CD8-positive, alpha-beta memory T cell (primary cell): ENCODE measurements around the gene FAM174C. TPM values are rescaled to one million over a fixed set of nuclear protein-coding genes. Genes with fewer than 3 reads are reported as not detected.

Experiments
- CTCF ChIA-PET: fragments of 350-600 bp; sonication (Branson Sonifier 250); formaldehyde crosslinking; loops from one replicate; lab custom pipeline; 2021; ENCODE audit warnings: antibody characterized with exemption; lab: Charles Lee
- POLR2A ChIA-PET: fragments of 350-600 bp; sonication (Branson Sonifier 250); formaldehyde crosslinking; loops from one replicate; lab custom pipeline; 2021; ENCODE audit warnings: antibody characterized with exemption; lab: Charles Lee
- DNase-seq, 5 donors: peaks; one replicate each; pipeline versions ENCODE4 v3.0.0 to v3.0.0-alpha.2; 2020 to 2022; ENCODE audit warnings: mixed read lengths in 1 of 5
- H3K27ac ChIP-seq: one replicate; pipeline ENCODE4 v1.7.0; 2013; ENCODE audit warnings: low read depth, mild to moderate bottlenecking, low read length, moderate library complexity
- H3K27me3 ChIP-seq: 2 replicates; pipeline ENCODE4 v1.7.0; 2013; ENCODE audit warnings: low read length, mild to moderate bottlenecking; ENCODE audit not compliant: insufficient read depth, poor library complexity, severe bottlenecking
- H3K36me3 ChIP-seq: 2 replicates; pipeline ENCODE4 v1.7.0; 2013; ENCODE audit warnings: mild to moderate bottlenecking, low read length, moderate library complexity; ENCODE audit not compliant: insufficient read depth
- H3K4me1 ChIP-seq: 2 replicates; pipeline ENCODE4 v1.7.0; 2013; ENCODE audit warnings: mild to moderate bottlenecking, low read length, moderate library complexity; ENCODE audit not compliant: insufficient read depth
- H3K4me3 ChIP-seq: 2 replicates; pipeline ENCODE4 v1.7.0; 2013; ENCODE audit warnings: mild to moderate bottlenecking, low read length
- H3K9me3 ChIP-seq: 2 replicates; pipeline ENCODE4 v1.7.0; 2013; ENCODE audit warnings: mild to moderate bottlenecking, low read length
- H3K27ac Mint-ChIP-seq, 8 donors: one replicate each; pipeline ENCODE4 v1.8.0; 2020 to 2021; ENCODE audit warnings: mixed read lengths in 8 of 8, mild to moderate bottlenecking in 6 of 8, inconsistent platforms in 3 of 8, moderate library complexity in 3 of 8
- H3K27me3 Mint-ChIP-seq, 2 donors: one replicate each; pipeline ENCODE4 v1.8.0; 2020 to 2021; ENCODE audit warnings: mixed read lengths in 2 of 2, mild to moderate bottlenecking in 1 of 2, moderate library complexity in 1 of 2
- H3K36me3 Mint-ChIP-seq, 3 donors: one replicate each; pipeline ENCODE4 v1.8.0; 2020 to 2021; ENCODE audit warnings: mixed read lengths in 3 of 3, inconsistent platforms in 1 of 3, mild to moderate bottlenecking in 1 of 3
- H3K4me1 Mint-ChIP-seq, 3 donors: one replicate each; pipeline ENCODE4 v1.8.0; 2020 to 2021; ENCODE audit warnings: mixed read lengths in 3 of 3, inconsistent platforms in 1 of 3, mild to moderate bottlenecking in 1 of 3
- H3K4me3 Mint-ChIP-seq, 7 donors: one replicate each; pipeline ENCODE4 v1.8.0; 2020 to 2021; ENCODE audit warnings: mixed read lengths in 7 of 7, mild to moderate bottlenecking in 6 of 7, moderate library complexity in 4 of 7, inconsistent platforms in 2 of 7
- H3K9me3 Mint-ChIP-seq, 5 donors: one replicate each; pipeline ENCODE4 v1.8.0; 2020 to 2022; ENCODE audit warnings: mixed read lengths in 5 of 5, mild to moderate bottlenecking in 3 of 5, moderate library complexity in 2 of 5, inconsistent platforms in 1 of 5
- polyA plus RNA-seq: library from polyadenylated mRNA; unstranded; fragments of 300-500 nt; fragmentation: Illumina TruSeq; gene quantifications from one replicate; pipeline ENCODE4 v1.2.3, GENCODE V29; 2021
- total RNA-seq, 2 experiments: library from RNA; stranded (reverse); gene quantifications; one replicate each; pipeline ENCODE4 v1.2.3, GENCODE V29; 2021

Gene FAM174C
- total and polyA plus RNA-seq, 3 experiments from 2014 or later = 100 to 113 (median 113) TPM

DNA sequence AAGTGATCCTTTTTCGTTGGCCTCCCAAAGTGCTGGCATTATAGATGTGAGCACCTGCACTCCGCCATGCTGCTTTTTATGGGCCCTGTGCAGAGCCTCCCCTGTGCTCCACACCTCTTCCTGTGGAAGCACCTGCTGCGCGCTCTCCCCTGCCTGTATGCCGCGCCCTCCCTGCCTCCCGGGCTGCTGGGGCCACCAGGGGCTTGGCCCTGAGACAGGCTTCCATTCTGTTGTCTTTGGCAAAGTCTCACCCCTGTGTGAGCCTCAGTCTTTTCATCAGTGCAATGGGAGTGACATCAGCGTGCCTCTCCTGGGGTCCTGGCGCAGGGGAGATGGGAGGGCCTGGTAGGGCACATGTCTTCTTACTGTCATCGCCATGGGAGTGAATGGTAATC, 1.3 kb downstream of the FAM174C start:
- H3K4me1 Mint-ChIP-seq = peaks cover 36 to 49% (median 39%) of the 10 kb centered on the region in 3 donors
- Histone ChIP-seq H3K9me3 (no peaks in the 10 kb centered on the region), H3K27ac (peak overlapping the region; percentile 92), H3K4me1 (peaks cover 49% of the 10 kb centered on the region), H3K4me3 (peak overlapping the region; percentile 74), H3K27me3 (no peaks in the 10 kb centered on the region), H3K36me3 (peaks cover 42% of the 10 kb centered on the region)
- CTCF ChIA-PET = interaction anchor here (1.3 to 1.8 kb wide), 2 partner anchors 32 to 33 kb away, joined by 7 to 12 read pairs; no protein-coding TSS in a partner anchor
- peak overlapping the region; percentile 80 to 98 (median 94) for H3K27ac Mint-ChIP-seq
- peaks cover 11 to 55% (median 18%) of the 10 kb centered on the region in 3 donors for H3K36me3 Mint-ChIP-seq
- POLR2A ChIA-PET = interaction anchor here (1.8 kb wide), 1 partner anchor 32 kb away, joined by 15 read pairs; no protein-coding TSS in a partner anchor
- peak overlapping the region; percentile 79 to 87 (median 84) for H3K4me3 Mint-ChIP-seq
- peaks cover 0 to 5% of the 10 kb centered on the region in 2 donors for H3K27me3 Mint-ChIP-seq
- no peaks in the 10 kb centered on the region for H3K9me3 Mint-ChIP-seq
- DNase-seq = no peak

DNA sequence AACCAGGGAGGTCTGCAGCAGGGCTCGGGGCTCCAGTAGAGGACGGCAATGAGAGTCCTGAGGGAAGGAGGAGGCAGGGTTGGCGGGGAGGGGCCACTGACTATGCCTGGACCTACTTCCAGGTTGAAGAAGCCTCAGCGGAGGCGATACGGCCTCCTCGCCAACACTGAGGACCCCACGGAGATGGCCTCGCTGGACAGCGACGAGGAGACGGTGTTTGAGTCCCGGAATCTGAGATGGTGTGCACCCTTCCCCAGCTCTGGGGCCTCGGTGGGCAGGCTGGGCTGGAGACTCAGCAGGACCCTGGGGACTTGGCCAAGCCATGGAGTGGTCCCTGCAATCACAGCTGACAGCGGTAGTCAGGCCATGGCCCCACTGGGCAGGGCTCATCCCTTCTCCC, 1.7 kb downstream of the FAM174C start:
- POLR2A ChIA-PET = no interaction called here
- no peak overlapping the region for H3K27ac ChIP-seq
- peaks cover 34 to 45% (median 35%) of the 10 kb centered on the region in 3 donors for H3K4me1 Mint-ChIP-seq
- H3K9me3 Mint-ChIP-seq = no peaks in the 10 kb centered on the region
- no peaks in the 10 kb centered on the region for H3K27me3 ChIP-seq
- peaks cover 44% of the 10 kb centered on the region for H3K4me1 ChIP-seq
- CTCF ChIA-PET = interaction anchor here (0.7 to 1.6 kb wide), 4 partner anchors 8 to 766 kb away, joined by 3 to 7 read pairs (median 4); partner anchors contain the start of gene CIRBP
- H3K36me3 ChIP-seq = peaks cover 38% of the 10 kb centered on the region
- H3K27ac Mint-ChIP-seq = peak overlapping the region; percentile 80 to 98 (median 94)
- no peak for DNase-seq
- H3K36me3 Mint-ChIP-seq = peaks cover 11 to 50% (median 18%) of the 10 kb centered on the region in 3 donors
- H3K27me3 Mint-ChIP-seq = peaks cover 0 to 3% of the 10 kb centered on the region in 2 donors
- H3K4me3 Mint-ChIP-seq = peak overlapping the region; percentile 79 to 87 (median 84)
- H3K9me3 ChIP-seq = no peaks in the 10 kb centered on the region
- no peak overlapping the region for H3K4me3 ChIP-seq

DNA sequence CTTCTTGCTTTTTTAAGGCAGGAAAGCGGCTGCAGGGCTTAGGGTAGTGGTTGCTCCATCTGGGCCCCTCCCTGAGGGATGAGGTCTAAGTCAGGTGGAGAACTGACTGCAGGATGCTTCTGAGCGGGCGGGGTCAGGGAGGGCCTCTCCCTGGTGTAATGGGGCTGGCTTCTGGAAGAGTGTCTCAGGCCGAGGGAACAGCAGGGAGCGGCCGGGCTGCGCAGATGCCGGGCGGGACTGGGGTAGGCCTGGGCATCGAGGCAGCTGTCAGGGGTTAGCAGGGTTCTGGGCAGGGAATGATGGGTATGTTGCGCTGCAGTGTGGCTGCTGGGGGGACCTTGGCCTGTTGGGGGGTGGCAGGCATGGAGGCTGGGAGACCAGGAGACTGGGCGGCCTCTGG, 2.7 kb downstream of the FAM174C start:
- ChIA-PET POLR2A (interaction anchor here (0.6 to 1.4 kb wide), 2 partner anchors 9 to 268 kb away, joined by 3 to 7 read pairs; partner anchors contain the start of gene CIRBP), CTCF (interaction anchor here (1.0 to 2.7 kb wide), 4 partner anchors 9 to 767 kb away, joined by 3 to 13 read pairs (median 6); partner anchors contain the start of gene CIRBP)
- Mint-ChIP-seq H3K27ac (peak overlapping the region in 2 of 8 donors; percentile 36 to 81), H3K36me3 (peaks cover 7 to 40% (median 11%) of the 10 kb centered on the region in 3 donors), H3K27me3 (peaks cover 0 to 3% of the 10 kb centered on the region in 2 donors), H3K4me3 (peak overlapping the region in 3 of 7 donors; percentile 11 to 56 (median 50)), H3K4me1 (peaks cover 25 to 35% (median 25%) of the 10 kb centered on the region in 3 donors), H3K9me3 (no peaks in the 10 kb centered on the region)
- peaks cover 34% of the 10 kb centered on the region for H3K4me1 ChIP-seq
- no peaks in the 10 kb centered on the region for H3K9me3 ChIP-seq
- no peaks in the 10 kb centered on the region for H3K27me3 ChIP-seq
- no peak for DNase-seq
- H3K36me3 ChIP-seq = peaks cover 28% of the 10 kb centered on the region
- H3K27ac ChIP-seq = no peak overlapping the region
- no peak overlapping the region for H3K4me3 ChIP-seq

DNA sequence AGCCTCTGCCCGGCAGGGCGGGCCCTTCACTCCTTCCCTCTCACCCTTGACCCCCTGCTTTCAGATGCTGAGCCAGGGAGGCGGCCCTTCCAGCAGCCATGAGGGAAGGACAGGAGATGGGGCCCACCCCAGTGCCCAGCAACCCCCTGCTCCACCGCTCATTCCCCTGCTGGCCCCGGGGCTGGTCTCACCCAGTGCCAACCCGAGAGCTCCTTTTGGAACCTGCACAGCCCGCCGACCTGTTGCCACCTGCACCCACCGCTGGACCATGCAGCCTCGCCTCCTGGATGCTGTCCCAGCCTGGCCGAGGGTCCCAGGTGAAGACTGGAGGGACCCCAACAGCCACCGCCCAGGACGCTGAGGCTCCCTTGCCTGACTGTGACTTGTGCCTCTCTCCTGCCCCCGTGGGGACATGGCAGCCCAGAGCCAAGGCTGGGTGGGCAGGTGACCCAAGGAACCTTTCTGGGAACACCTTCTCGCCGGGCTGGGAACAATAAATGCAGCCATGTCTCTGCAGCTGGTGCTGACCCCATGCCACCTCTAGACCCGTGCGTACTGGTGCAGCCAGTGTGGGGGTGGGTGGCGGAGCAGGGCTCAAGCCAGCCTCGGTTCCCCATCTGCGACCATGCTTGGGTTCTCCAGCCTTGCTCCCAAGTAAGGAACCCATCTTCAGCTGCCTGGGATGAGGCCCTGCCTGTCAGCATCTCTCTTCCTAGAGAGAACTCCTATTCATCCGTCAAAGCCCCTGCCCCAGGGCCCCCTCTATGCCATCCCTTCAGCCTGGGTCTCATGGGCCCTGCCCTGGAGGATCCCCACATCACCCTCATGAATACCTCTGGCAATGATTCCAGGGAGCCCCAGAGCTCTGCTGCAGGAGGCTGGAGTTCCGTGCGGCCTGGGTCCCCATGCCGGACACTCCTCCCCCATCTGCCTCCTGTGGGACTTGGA, 3.7 kb downstream of the FAM174C start:
- Mint-ChIP-seq H3K4me1 (peaks cover 17 to 26% (median 18%) of the 10 kb centered on the region in 3 donors), H3K27me3 (no peaks in the 10 kb centered on the region), H3K36me3 (peaks cover under 1 to 32% (median 4%) of the 10 kb centered on the region in 3 donors), H3K4me3 (peak overlapping the region in 1 of 7 donors; percentile 84), H3K27ac (peak overlapping the region in 1 of 8 donors; percentile 98), H3K9me3 (no peaks in the 10 kb centered on the region)
- ChIA-PET CTCF (interaction anchor here (0.8 to 2.7 kb wide), 14 partner anchors 10 to 195 kb away, joined by 3 to 16 read pairs (median 4); partner anchors contain the start of gene CIRBP), POLR2A (interaction anchor here (0.6 to 1.4 kb wide), 3 partner anchors 10 to 23 kb away, joined by 7 to 10 read pairs (median 7); partner anchors contain the start of gene CIRBP)
- Histone ChIP-seq H3K27ac (no peak overlapping the region), H3K4me3 (no peak overlapping the region), H3K9me3 (no peaks in the 10 kb centered on the region), H3K27me3 (no peaks in the 10 kb centered on the region), H3K36me3 (peaks cover 18% of the 10 kb centered on the region), H3K4me1 (peaks cover 26% of the 10 kb centered on the region)
- DNase-seq = no peak

DNA sequence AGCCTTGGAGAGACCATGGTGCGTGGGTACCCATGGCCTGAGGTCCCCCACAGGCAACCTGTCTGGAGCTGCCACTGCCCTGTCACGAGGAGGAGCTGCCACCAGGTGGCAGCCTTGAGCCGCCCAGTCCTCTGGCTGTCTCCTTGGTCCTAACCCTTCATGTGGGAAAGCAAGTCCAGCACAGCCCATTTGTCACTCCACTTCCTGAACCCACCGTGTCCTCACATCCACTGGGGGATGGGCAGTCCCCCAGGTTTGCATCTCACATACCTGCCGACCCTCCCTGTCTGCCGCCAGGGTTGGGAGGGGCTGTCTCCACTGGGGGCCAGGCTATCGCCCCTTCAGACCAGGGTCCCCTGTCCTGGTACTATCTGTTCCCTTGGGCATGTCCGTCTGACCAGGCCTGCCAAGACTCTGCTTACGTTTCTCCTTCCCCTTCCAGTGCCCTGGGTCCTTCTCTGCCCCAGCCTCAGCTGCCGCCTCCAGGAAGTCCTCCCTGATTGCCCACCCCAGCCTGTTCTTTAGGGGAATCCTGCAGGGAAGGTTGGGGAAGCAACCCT, 4.5 kb downstream of the FAM174C start:
- Mint-ChIP-seq H3K4me1 (peaks cover 15 to 27% (median 20%) of the 10 kb centered on the region in 3 donors), H3K9me3 (peaks cover 0 to 2% (median 0%) of the 10 kb centered on the region in 5 donors), H3K4me3 (peak overlapping the region in 5 of 7 donors; percentile 19 to 84 (median 57)), H3K36me3 (peaks cover 0 to 25% (median 4%) of the 10 kb centered on the region in 3 donors), H3K27me3 (peaks cover 6 to 8% of the 10 kb centered on the region in 2 donors), H3K27ac (peak overlapping the region in 5 of 8 donors; percentile 7 to 98 (median 87))
- Histone ChIP-seq H3K4me3 (no peak overlapping the region), H3K4me1 (peaks cover 17% of the 10 kb centered on the region), H3K36me3 (peaks cover 10% of the 10 kb centered on the region), H3K9me3 (no peaks in the 10 kb centered on the region), H3K27me3 (peaks cover 7% of the 10 kb centered on the region), H3K27ac (no peak overlapping the region)
- peak; percentile 67 to 85 (median 69) for DNase-seq
- ChIA-PET CTCF (interaction anchor here (0.8 to 2.7 kb wide), 13 partner anchors 11 to 194 kb away, joined by 3 to 16 read pairs (median 4); partner anchors contain the start of gene CIRBP), POLR2A (interaction anchor here (0.6 to 1.3 kb wide), 3 partner anchors 10 to 483 kb away, joined by 3 to 10 read pairs (median 7); partner anchors contain the start of gene CIRBP)

DNA sequence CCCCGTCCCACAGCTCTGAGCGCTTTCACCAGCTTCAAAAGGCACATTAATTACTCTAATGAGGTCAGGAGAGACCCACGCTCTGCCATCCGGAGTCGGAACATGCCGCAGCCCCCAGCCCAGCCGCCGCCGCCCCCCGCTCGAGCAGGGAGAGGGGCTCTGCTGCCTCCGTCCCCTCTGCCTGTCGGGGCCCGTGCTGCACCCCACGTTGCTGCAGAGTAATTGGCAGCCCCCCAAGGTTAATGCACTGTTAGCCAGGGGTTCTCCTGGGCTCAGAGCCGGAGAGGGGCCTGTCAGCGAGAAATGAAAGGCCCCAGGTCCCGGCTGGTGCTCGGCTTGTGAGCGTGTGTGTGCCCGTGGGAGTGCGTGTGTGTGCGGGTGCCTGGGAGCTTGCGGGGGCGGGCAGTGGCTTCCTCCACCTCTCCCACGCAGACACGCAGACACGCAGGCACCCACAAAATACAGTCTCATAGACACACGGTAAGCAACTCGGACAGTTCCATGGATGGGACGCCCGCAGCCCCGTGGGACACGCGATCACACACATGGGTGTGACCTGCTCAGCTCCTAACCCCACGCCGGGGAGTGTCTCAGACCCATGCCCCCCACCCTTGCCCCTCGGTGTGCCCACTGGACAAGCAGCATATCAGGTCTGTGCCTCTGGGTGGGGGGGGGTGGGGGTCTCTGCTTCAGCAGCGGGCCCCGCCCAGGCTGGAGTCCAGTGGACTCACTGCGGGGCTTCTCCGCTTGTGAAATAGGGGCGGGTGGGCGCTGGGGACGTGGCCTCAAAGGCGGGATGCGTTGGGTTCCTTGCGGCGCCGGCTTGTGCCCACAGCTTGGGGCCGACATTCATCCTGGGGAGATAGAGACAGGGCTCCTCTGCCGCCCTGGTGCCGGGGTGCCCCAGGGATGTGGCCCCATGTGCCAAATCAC, 5.6 kb downstream of the FAM174C start:
- ChIA-PET CTCF (interaction anchor here (2.1 to 2.7 kb wide), 2 partner anchors 37 to 91 kb away, joined by 13 to 16 read pairs; no protein-coding TSS in a partner anchor), POLR2A (interaction anchor here (0.5 to 0.6 kb wide), 2 partner anchors 124 to 1341 kb away, joined by 4 read pairs; no protein-coding TSS in a partner anchor)
- Mint-ChIP-seq H3K36me3 (peaks cover 0 to 23% (median 4%) of the 10 kb centered on the region in 3 donors), H3K27ac (peak overlapping the region in 1 of 8 donors; percentile 98), H3K4me3 (peak overlapping the region in 1 of 7 donors; percentile 54), H3K9me3 (peaks cover 0 to 2% (median 0%) of the 10 kb centered on the region in 5 donors), H3K4me1 (peaks cover 15 to 28% (median 20%) of the 10 kb centered on the region in 3 donors), H3K27me3 (peaks cover 9 to 12% of the 10 kb centered on the region in 2 donors)
- no peak overlapping the region for H3K4me3 ChIP-seq
- no peak overlapping the region for H3K27ac ChIP-seq
- peaks cover 12% of the 10 kb centered on the region for H3K27me3 ChIP-seq
- H3K9me3 ChIP-seq = no peaks in the 10 kb centered on the region
- no peak for DNase-seq
- H3K36me3 ChIP-seq = peaks cover 9% of the 10 kb centered on the region
- peaks cover 14% of the 10 kb centered on the region for H3K4me1 ChIP-seq
